Measurements from ENCODE around the gene BAG5.
"Not testable (repeated sequence)": the region's sequence is repeated elsewhere in the genome, so short reads cannot be mapped to it uniquely, and the experiment has no call there.

BAG5 gene, protein sequence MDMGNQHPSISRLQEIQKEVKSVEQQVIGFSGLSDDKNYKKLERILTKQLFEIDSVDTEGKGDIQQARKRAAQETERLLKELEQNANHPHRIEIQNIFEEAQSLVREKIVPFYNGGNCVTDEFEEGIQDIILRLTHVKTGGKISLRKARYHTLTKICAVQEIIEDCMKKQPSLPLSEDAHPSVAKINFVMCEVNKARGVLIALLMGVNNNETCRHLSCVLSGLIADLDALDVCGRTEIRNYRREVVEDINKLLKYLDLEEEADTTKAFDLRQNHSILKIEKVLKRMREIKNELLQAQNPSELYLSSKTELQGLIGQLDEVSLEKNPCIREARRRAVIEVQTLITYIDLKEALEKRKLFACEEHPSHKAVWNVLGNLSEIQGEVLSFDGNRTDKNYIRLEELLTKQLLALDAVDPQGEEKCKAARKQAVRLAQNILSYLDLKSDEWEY

DNA sequence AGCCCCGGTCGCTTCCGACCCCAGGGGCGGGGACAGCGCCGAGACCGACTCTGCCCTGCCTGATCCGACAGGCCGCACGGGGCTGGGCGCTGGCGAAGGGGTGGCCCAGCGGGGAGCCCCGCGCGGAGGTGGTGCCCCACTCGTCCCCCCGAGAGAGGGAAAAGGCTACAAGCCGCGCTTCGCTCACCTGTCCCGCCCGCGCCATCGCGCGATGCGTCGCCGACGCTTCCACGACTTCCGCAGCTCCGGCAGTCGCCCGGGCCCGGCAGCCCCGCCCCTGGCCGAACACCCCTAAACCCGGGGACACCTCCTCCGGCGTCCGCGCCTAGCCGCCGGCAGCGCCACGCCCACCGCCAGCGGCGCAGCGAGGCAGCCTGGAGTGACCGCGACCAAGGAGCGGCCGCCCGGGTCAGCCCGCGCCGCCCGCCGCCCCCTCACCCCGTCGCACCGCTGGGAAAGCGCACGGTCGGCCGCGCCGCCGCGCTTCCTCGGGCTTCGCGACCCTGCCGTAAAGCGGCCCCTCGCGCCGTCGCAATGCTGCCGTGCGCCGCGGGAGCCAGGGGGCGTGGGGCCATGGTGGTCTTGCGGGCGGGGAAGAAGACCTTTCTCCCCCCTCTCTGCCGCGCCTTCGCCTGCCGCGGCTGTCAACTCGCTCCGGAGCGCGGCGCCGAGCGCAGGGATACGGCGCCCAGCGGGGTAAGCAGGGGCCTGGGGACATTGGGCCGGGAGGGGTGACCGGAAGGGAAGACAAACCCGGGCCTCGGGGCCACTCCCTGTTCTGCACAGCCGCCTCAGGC lies at the start of gene BAG5, which contains the start of gene COA8:
Gene BAG5 (minus strand): TSS at position 229 of the 797 bp plus-strand sequence. CDS start 1,493 bp downstream, outside the sequence.
Gene COA8 (plus strand): TSS at position 532 of the 797 bp plus-strand sequence. CDS start 42 bp downstream, at position 574.
- H3K36me3 Mint-ChIP-seq (ENCODE audit: low read depth) = peaks cover 33% of the 10 kb centered on the region
- DNase-seq (ENCODE audit: low spot score) = peak; percentile 89

DNA sequence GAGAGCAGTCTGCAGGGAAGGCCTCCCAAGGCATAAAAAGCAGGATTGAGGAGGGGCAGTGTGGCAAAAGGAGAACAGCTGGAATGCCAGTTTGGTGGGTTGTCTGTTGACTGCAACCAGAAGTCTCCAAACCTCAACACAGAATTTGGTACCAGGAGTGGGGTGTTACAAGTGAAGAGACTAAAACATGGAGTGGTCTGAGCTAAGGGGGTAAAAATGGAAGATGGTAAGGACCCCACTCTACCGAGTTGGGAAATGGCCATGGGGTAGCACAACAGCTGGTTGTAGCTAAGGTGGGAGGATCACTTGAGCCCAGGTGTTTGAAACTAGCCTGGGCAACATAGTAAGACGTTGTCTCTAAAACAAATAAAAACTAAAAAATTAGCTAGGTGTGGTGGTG lies 48.8 kb upstream of the BAG5 start:
- Mint-ChIP-seq H3K27ac (no peak overlapping the region), H3K4me1 (ENCODE audit: low read depth) (peaks cover 18% of the 10 kb centered on the region), H3K36me3 (ENCODE audit: low read depth) (peaks cover 5% of the 10 kb centered on the region), H3K4me3 (no peak overlapping the region), H3K27me3 (ENCODE audit: low read depth) (peaks cover 24% of the 10 kb centered on the region), H3K9me3 (peaks cover 13% of the 10 kb centered on the region)
- DNase-seq (ENCODE audit: low spot score) = no peak

More for the DNA sequence above, at the start of gene BAG5, which contains the start of gene COA8:
- H3K4me1 Mint-ChIP-seq (ENCODE audit: low read depth) = peaks cover 38% of the 10 kb centered on the region
- H3K27me3 Mint-ChIP-seq (ENCODE audit: low read depth) = no peaks in the 10 kb centered on the region
- peak within 1 kb of the TSS; percentile 92 for H3K27ac Mint-ChIP-seq
- H3K9me3 Mint-ChIP-seq = no peaks in the 10 kb centered on the region
- H3K4me3 Mint-ChIP-seq = peak within 1 kb of the TSS; percentile 97

DNA sequence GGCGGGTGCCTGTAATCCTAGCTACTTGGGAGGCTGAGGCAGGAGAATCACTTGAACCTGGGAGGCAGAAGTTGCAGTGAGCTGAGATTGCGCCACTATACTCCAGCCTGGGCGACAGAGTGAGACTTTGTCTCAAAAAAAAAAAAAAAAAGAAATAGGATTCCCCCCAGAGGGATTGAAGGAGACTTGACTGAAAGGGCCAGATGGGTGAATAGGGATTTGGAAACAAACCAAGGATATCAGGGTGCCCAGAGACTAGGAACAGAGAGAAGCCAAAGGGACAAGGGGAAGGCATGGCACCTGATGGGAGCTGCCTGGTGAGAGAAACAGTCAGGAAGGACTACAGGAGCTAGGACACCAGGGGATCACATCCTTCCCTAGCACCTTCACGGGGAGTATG lies 46.6 kb upstream of the BAG5 start:
- H3K27ac Mint-ChIP-seq = not testable (repeated sequence)

DNA sequence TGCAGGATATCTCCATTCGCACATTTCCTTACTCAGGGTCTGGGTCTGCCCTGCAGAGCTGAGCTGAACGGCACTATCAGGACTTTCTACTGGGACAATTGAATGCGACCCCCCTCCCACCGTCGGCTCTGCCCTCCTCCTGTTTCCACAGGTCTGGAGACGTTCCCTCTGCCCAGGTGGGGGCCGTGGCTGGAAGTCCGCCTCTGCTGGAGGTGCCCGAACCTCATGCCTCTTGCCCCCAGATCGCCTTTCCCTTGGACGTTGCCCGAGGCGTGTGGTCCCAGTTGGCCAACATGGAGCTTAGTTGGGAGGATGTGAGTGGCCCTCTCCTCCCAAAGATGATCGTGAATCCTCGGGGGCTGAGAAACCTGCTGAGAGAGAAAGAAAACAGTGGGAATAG lies 45.4 kb upstream of the BAG5 start:
- H3K4me1 Mint-ChIP-seq (ENCODE audit: low read depth) = peaks cover 20% of the 10 kb centered on the region
- H3K9me3 Mint-ChIP-seq = peaks cover 13% of the 10 kb centered on the region
- peaks cover 5% of the 10 kb centered on the region for H3K36me3 Mint-ChIP-seq (ENCODE audit: low read depth)
- no peak for DNase-seq (ENCODE audit: low spot score)
- H3K27me3 Mint-ChIP-seq (ENCODE audit: low read depth) = peaks cover 26% of the 10 kb centered on the region
- peak overlapping the region; percentile 80 for H3K4me3 Mint-ChIP-seq
- H3K27ac Mint-ChIP-seq = no peak overlapping the region

More for the DNA sequence above, 46.6 kb upstream of the BAG5 start:
- not testable (repeated sequence) for DNase-seq (ENCODE audit: low spot score); H3K36me3 Mint-ChIP-seq (ENCODE audit: low read depth); H3K4me3 Mint-ChIP-seq
- Mint-ChIP-seq H3K9me3 (peaks cover 13% of the 10 kb centered on the region), H3K4me1 (ENCODE audit: low read depth) (peaks cover 20% of the 10 kb centered on the region), H3K27me3 (ENCODE audit: low read depth) (peaks cover 26% of the 10 kb centered on the region)

DNA sequence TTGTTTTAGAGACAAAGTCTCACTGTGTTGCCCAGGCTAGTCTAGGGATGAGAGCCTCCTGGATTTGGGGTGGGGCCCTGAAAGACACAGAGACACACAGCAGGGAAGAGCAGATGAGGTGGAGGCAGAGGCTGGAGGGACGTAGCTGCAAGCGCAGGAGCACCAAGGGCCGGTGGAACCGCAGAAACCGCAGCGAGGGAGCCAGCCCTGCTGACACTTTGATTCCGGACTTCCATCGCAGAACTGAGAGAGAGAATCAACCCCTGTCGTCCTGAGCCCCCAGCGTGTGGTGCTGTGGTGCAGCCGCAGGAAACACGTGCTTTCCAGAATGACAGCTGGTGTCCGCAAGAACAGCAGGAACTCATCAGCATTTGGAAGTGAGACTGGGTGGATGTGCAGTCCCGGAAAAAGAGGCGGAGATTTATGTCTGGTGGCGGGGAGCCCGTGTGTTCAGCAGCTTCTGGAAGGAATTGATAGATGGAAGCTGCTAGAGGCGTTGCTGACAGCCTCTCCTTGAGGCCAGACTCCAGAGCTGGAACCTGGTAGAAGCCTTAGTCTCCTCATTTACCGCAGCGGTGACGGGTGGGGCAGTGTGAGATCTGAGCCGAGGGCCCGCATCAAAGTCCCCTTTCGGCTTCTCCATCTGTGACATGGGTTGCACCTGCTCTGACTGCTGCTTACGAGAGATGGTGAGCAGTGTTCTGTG lies 44.7 kb upstream of the BAG5 start:
- Mint-ChIP-seq H3K27me3 (ENCODE audit: low read depth) (peaks cover 26% of the 10 kb centered on the region), H3K4me3 (peak overlapping the region; percentile 80)

DNA sequence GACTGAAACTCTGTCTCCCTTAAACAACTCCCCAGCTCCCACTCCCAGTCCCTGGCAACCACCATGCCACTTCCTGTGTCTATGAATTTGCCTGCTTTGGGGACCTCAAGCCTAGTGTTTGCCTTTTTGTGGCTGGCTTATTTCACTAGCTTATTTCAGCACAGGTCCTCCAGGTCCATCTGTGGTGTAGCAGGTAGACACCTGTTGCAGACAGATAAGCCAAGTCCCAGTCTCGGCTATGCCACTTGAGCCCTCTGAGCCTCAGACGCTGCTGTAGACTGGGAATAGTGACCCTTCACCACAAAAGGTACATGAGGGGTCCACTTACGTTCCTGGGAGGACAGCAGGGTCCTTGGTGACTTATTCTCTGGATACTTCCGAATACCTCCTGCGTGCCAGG lies 42.2 kb upstream of the BAG5 start:
- Mint-ChIP-seq H3K9me3 (no peaks in the 10 kb centered on the region), H3K4me1 (ENCODE audit: low read depth) (peaks cover 20% of the 10 kb centered on the region), H3K27me3 (ENCODE audit: low read depth) (peaks cover 26% of the 10 kb centered on the region), H3K27ac (no peak overlapping the region), H3K36me3 (ENCODE audit: low read depth) (no peaks in the 10 kb centered on the region), H3K4me3 (no peak overlapping the region)
- no peak for DNase-seq (ENCODE audit: low spot score)

More for the DNA sequence above, 44.7 kb upstream of the BAG5 start:
- H3K9me3 Mint-ChIP-seq = peaks cover 13% of the 10 kb centered on the region
- H3K27ac Mint-ChIP-seq = peak overlapping the region; percentile 18
- peak; percentile 69 for DNase-seq (ENCODE audit: low spot score)
- H3K4me1 Mint-ChIP-seq (ENCODE audit: low read depth) = peaks cover 20% of the 10 kb centered on the region
- H3K36me3 Mint-ChIP-seq (ENCODE audit: low read depth) = peaks cover 5% of the 10 kb centered on the region

DNA sequence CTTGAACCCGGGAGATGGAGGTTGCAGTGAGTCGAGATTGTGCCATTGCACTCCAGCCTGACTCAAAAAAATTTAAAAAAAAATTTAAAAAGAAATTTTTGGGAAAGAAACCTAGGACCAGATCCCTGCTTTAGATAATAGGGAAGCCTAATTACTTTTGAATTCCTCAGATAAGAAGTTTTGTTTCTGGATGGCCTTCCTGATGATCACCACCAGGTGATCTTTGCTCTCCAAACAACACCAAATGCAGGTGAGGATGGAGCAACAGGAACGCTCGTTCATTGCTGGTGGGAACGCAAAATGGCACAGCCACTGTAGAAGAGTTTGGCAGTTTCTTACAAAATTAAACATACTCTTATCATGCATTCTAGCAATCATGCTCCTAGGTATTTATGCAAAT lies 38.0 kb upstream of the BAG5 start:
- no peak for DNase-seq (ENCODE audit: low spot score)
- Mint-ChIP-seq H3K36me3 (ENCODE audit: low read depth) (no peaks in the 10 kb centered on the region), H3K27me3 (ENCODE audit: low read depth) (peaks cover 2% of the 10 kb centered on the region), H3K4me3 (no peak overlapping the region), H3K4me1 (ENCODE audit: low read depth) (peaks cover 2% of the 10 kb centered on the region), H3K27ac (no peak overlapping the region), H3K9me3 (no peaks in the 10 kb centered on the region)

DNA sequence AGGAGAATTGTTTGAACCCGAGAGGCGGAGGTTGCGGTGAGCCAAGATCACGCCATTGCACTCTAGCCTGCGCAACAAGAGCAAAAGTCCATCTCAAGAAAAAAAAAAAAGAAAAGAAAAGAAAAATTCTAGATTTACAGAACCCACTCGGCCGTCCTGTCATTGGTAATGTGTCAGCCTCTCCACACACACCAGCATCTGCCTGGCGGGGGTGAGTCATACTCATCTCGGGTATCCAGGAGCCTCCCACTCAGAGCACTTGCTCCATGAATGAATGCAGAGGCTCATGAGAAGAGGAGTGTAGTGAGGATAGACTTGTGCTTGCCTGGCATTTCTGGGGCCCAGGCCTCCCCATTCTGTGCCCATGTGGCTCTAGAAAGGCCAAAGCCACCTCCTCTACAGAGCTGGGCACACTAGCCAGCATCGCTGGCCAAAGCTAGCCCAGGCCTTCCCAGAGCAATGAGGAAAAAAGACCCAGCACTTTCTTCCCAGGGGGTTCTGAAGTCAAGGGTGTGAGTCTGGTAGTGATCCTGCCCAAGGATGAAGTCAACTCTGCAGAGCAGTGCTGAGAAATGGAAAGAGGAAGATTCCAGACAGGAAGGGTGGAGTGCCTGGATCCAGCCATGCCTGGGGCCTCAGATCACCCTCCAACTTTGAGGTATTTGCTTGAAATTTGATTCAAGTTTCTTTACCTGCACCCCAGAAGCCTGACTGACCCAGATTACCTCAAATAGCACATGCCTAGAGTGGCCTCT lies 35.3 kb upstream of the BAG5 start:
- Mint-ChIP-seq H3K27ac (no peak overlapping the region), H3K4me1 (ENCODE audit: low read depth) (peaks cover 3% of the 10 kb centered on the region), H3K4me3 (no peak overlapping the region), H3K27me3 (ENCODE audit: low read depth) (no peaks in the 10 kb centered on the region), H3K9me3 (no peaks in the 10 kb centered on the region), H3K36me3 (ENCODE audit: low read depth) (no peaks in the 10 kb centered on the region)
- DNase-seq (ENCODE audit: low spot score) = no peak

DNA sequence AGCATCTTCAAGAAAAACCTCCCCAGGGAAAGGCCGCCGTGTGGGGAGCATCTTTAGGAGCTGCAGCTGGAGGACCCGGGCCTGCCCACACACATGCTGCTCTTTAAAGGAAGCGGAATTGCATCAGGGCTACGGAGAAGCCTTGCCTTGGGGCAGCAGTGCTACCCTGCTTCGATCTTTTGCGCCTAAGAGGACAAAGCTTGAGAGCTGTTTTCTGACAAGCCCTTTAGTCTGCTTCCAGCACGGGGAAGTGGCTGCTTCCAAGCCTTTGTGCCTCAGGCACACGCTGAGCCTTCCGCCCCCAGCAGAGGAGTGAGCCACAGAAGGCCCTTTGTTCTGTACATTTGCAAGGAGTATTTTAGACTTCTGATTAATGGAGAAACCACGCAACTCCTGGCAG lies 31.8 kb upstream of the BAG5 start:
- H3K27ac Mint-ChIP-seq = no peak overlapping the region
- H3K36me3 Mint-ChIP-seq (ENCODE audit: low read depth) = peaks cover 1% of the 10 kb centered on the region
- H3K27me3 Mint-ChIP-seq (ENCODE audit: low read depth) = no peaks in the 10 kb centered on the region
- no peak for DNase-seq (ENCODE audit: low spot score)
- no peaks in the 10 kb centered on the region for H3K9me3 Mint-ChIP-seq
- H3K4me3 Mint-ChIP-seq = no peak overlapping the region
- peaks cover 3% of the 10 kb centered on the region for H3K4me1 Mint-ChIP-seq (ENCODE audit: low read depth)

DNA sequence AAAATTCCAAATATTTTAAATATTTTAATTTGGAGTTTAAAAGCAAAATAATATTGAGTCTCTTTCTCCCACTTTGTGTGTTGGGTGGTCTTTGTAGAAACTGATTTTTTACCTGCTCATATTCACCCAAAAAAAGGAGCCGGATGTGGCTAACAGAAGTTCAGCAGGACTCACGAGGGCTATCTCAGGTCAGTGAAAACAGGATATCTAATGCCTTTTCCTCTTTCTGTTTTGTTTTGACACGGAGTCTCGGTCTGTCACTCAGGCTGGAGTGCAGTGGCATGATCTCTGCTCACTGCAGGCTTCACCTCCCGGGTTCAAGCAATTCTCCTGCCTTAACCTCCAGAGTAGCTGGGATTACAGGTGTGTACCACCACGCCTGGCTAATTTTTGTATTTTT lies 31.1 kb upstream of the BAG5 start:
- H3K27me3 Mint-ChIP-seq (ENCODE audit: low read depth) = no peaks in the 10 kb centered on the region
- no peak overlapping the region for H3K27ac Mint-ChIP-seq
- H3K9me3 Mint-ChIP-seq = no peaks in the 10 kb centered on the region
- no peak for DNase-seq (ENCODE audit: low spot score)
- H3K36me3 Mint-ChIP-seq (ENCODE audit: low read depth) = peaks cover 3% of the 10 kb centered on the region
- H3K4me3 Mint-ChIP-seq = no peak overlapping the region
- H3K4me1 Mint-ChIP-seq (ENCODE audit: low read depth) = peaks cover 3% of the 10 kb centered on the region

DNA sequence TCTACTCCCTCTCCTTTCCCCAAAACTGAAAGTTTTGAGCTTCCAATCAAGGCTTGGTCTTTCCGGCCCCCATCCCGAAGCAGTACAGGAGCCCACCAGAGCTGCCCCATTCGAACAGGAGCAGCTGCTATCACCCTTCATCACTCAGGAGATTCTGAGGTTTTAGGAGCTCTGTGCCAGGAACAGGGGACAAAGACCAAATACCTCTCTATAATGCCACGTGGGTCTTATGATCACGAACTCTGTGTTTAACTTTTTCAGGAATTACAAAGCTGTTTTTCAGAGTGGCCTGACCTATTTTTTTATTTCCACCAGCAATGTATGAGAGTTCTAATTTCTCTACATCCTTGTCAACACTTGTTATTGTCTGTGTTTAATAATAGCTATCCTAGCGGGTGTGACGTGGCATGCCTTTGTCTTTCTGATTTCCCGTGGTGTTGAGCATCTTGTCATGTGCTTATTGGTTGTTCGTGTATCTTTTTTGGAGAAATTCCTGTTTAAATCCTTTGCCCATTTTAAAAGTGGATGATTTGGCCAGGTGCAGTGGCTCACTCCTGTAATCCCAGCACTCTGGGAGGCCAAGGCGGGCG lies 22.0 kb upstream of the BAG5 start:
- Mint-ChIP-seq H3K4me1 (ENCODE audit: low read depth) (no peaks in the 10 kb centered on the region), H3K9me3 (no peaks in the 10 kb centered on the region), H3K36me3 (ENCODE audit: low read depth) (peaks cover 6% of the 10 kb centered on the region), H3K27ac (no peak overlapping the region), H3K27me3 (ENCODE audit: low read depth) (no peaks in the 10 kb centered on the region), H3K4me3 (no peak overlapping the region)
- no peak for DNase-seq (ENCODE audit: low spot score)

DNA sequence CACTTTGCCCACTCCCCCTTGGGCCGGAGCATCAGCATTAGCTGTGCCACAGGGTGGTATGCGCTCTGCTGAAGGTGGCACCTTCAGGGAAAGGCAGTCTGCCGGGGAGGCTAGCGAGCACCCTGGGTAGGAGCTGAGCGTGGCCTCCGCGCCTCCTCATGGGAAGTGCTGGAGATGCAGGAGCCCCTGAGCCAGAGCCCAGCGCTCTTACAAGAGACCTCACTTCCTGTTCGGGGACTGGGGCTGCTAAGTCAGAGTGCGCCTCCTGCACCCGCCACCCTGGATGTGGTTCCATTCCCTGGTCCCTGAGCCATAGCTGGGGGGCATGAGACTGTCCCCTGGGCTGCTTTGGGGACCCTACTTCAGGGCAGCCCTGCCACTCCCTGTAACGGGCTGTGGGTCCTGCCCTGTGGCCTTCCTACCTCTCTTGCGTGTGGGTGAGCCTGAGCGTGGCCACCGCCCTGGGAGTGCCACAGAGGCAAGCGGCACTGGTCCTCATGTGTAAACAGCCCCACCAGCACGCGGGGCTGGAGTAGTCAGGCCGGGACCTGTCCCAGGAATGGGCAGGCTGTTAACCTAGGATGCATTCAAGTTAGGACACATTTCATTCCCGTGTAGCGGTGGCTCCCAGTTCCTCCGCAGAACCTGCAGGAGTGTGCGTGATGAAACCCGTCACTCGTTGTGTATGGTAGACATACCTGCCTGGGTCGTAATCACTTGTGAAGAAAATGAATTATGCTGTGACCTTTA lies 19.7 kb upstream of the BAG5 start:
- peaks cover 2% of the 10 kb centered on the region for H3K36me3 Mint-ChIP-seq (ENCODE audit: low read depth)
- H3K4me1 Mint-ChIP-seq (ENCODE audit: low read depth) = no peaks in the 10 kb centered on the region
- H3K4me3 Mint-ChIP-seq = no peak overlapping the region
- DNase-seq (ENCODE audit: low spot score) = no peak
- H3K9me3 Mint-ChIP-seq = no peaks in the 10 kb centered on the region
- no peak overlapping the region for H3K27ac Mint-ChIP-seq
- no peaks in the 10 kb centered on the region for H3K27me3 Mint-ChIP-seq (ENCODE audit: low read depth)
